GM20000 (cell line): ENCODE measurements around the gene TPRG1.
"Not testable (repeated sequence)": the region's sequence is repeated elsewhere in the genome, so short reads cannot be mapped to it uniquely, and the experiment has no call there.

Experiments used
- DNase-seq: peaks from one replicate; pipeline ENCODE4 v3.0.0; 2012; ENCODE audit warnings: low spot score
- CTCF ChIP-seq: IDR thresholded peaks from 2 replicates; pipeline ENCODE4 v1.5.1; 2012; ENCODE audit warnings: mild to moderate bottlenecking, control low read depth; ENCODE audit errors: extremely low read depth, missing control alignments

Gene TPRG1

GRCh38 chr3:189325454-189325853 lies 153.7 kb downstream of the TPRG1 start:
- DNase-seq, result no peak
- TF ChIP-seq CTCF, result no peak

GRCh38 chr3:189329630-189330029 lies 157.9 kb downstream of the TPRG1 start:
- DNase-seq, result not testable (repeated sequence)

GRCh38 chr3:189330066-189330465 lies 158.3 kb downstream of the TPRG1 start:
- no peak for DNase-seq
- TF ChIP-seq CTCF, result no peak

DNA sequence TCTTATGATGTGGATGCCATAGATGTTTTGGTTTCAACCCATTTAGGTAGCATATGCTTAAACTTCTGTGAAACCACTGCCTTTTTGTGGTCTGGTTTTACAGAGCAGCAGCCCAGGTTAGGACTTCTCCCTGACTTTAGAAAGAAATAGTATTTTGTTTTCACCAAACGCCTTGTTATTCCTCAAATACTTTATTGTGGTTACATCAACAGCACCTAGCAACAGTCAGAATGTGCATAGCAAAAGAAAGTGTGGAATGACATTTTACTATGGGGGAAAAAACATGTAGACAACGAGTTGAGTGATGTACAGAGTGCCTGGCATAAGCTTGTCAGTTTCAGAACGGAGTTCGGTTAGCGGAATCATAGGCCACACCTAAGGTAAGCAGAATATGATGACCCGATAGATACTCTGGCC lies 159.2 kb downstream of the TPRG1 start:
- DNase-seq, result no peak
- no peak for TF ChIP-seq CTCF

DNA sequence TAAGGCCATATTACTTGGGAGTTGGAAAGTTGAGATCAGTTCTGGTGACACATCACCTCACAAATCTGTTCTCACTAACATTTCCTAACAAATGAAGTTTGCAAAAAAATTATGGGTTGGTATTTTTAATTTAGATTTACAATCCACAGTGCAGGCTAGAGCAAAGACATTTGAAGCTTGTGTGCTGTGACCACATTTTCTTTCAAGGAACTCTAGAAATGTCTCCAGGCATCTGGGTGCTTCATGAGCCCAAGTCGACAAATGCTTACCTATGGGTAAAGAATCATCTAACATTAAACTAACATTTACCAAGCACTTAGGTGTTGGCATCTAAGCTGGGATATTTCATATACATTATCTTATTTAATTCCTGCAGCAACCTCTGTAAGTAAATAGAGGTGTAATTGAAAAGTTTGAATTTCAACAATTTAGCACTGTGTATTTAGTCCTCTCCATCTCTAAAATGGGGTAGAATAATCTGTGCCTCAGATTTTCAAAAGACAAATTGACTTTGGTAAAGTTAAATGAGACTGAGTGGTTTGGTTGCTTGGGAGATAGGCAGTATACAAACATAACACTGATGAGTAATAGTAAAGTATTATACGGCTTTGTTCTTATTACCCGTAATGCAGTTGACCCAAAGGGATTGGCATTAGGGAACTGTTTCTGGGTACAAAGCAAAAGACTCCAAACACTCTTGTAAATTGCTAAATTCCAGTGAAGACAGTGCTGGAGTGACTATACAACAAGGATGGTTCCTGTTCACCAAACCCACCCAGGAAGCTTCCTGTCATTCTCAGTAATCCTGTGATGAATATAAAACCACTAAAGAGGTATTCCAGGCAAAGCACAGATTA lies 162.5 kb downstream of the TPRG1 start:
- TF ChIP-seq CTCF, result no peak

GRCh38 chr3:189337673-189338091 lies 165.9 kb downstream of the TPRG1 start:
- TF ChIP-seq CTCF, result no peak
- no peak for DNase-seq

More for the DNA sequence above, 162.5 kb downstream of the TPRG1 start:
- DNase-seq, result no peak

DNA sequence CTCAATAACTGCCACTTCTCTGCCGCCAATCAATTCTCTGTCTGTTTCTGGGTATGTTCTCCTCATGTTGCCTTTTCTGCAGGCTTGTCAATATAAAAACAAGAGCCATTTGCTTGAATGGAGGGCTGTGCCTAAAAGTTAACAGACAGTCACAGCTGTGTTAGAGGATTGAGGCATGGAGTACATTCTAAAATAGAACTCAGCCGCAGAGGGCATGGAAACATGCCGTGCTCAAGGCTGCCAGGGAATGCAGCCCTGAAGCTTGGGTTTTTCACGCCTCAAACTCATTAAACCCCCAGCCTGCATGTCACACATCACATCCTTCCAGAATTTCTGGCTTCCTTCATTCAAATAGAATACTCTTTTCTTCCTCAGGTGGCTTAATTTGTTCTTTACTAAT lies 166.6 kb downstream of the TPRG1 start:
- DNase-seq, result no peak
- no peak for TF ChIP-seq CTCF

DNA sequence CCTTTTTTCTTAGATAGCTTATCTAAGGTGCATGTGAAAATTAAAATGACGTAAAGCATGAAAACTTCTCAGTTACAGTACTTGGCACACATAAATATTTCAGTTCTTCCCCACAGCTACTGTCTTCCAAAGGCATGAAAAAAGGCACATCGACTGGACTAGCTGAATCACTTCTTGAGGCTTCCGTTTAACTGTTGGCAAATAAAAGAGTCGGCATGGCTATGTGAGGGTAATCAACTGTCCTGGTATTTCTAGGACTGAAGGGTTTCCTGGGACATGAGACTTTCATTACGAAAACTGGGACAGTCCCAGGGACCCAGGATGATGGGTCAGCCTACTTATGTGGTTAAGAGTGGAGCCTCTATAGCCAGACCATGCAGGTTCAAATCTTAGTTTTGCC lies 168.2 kb downstream of the TPRG1 start:
- TF ChIP-seq CTCF, result no peak
- no peak for DNase-seq
